Osteoblast (primary cell): ENCODE results near the gene CAPN15. TPM values are rescaled to one million over a fixed set of nuclear protein-coding genes. Genes with fewer than 3 reads are reported as not detected.
"Not testable (repeated sequence)": the region's sequence is repeated elsewhere in the genome, so short reads cannot be mapped to it uniquely, and the experiment has no call there.

ENCODE experiments used
- DNase-seq: peaks from one replicate; pipeline ENCODE4 v3.0.0; 2011; ENCODE audit warnings: low spot score, mixed read lengths; ENCODE audit not compliant: insufficient read length; ENCODE audit errors: missing footprints
- H2AFZ ChIP-seq: 2 replicates; pipeline ENCODE4 v1.6.0; 2011; ENCODE audit warnings: mild to moderate bottlenecking, low read length
- H3K27ac ChIP-seq: 2 replicates; pipeline ENCODE4 v1.5.1; 2011; ENCODE audit warnings: mild to moderate bottlenecking, low read depth, low read length, moderate library complexity
- H3K27me3 ChIP-seq: 2 replicates; pipeline ENCODE4 v1.6.0; 2012; ENCODE audit warnings: mild to moderate bottlenecking, control low read depth, inconsistent platforms, low read length, moderate library complexity; ENCODE audit not compliant: insufficient read depth
- H3K36me3 ChIP-seq: 2 replicates; pipeline ENCODE4 v1.5.1; 2011; ENCODE audit warnings: mild to moderate bottlenecking, low read length, control low read depth, moderate library complexity; ENCODE audit not compliant: insufficient read depth
- H3K4me1 ChIP-seq: 2 replicates; pipeline ENCODE4 v1.5.1; 2011; ENCODE audit warnings: mild to moderate bottlenecking, low read length, control low read depth, moderate library complexity; ENCODE audit not compliant: insufficient read depth
- H3K4me2 ChIP-seq: 2 replicates; pipeline ENCODE4 v1.6.0; 2011; ENCODE audit warnings: mild to moderate bottlenecking, low read length; ENCODE audit not compliant: insufficient read depth
- H3K4me3 ChIP-seq: fragments of 200-600 bp; sonication (generic); 3 replicates; pipeline ENCODE4 v1.5.1; 2012; ENCODE audit warnings: mild to moderate bottlenecking, low read length, inconsistent platforms; ENCODE audit not compliant: insufficient read depth
- H3K79me2 ChIP-seq: 2 replicates; pipeline ENCODE4 v1.6.0; 2012; ENCODE audit warnings: mild to moderate bottlenecking, low read length, control low read depth, inconsistent platforms; ENCODE audit not compliant: insufficient read depth
- H3K9me3 ChIP-seq: 2 replicates; pipeline ENCODE4 v1.5.1; 2011; ENCODE audit warnings: low read depth, low read length, control low read depth
- H4K20me1 ChIP-seq: 2 replicates; pipeline ENCODE4 v1.6.0; 2012; ENCODE audit warnings: mild to moderate bottlenecking, low read length, control low read depth; ENCODE audit not compliant: insufficient read depth
- CTCF ChIP-seq: IDR thresholded peaks from 2 replicates; pipeline ENCODE4 v1.5.1; 2011; ENCODE audit warnings: mild to moderate bottlenecking, low read depth, low read length, moderate library complexity; ENCODE audit errors: extremely low read depth
- total RNA-seq: library from RNA; depleted of rRNA; stranded (reverse); fragments of >200 nt; gene quantifications from 2 replicates; pipeline ENCODE4 v1.2.3, GENCODE V29; 2012

CAPN15 gene
- total RNA-seq, 1 donor, result 27.1 TPM

- Histone ChIP-seq H3K79me2 (peaks cover 68% of the 10 kb centered on the region), H3K27ac (no peak overlapping the region), H3K36me3 (peaks cover 4% of the 10 kb centered on the region), H3K4me3 (no peak overlapping the region), H3K9me3 (no peaks in the 10 kb centered on the region), H3K4me1 (no peaks in the 10 kb centered on the region), H4K20me1 (peaks cover 48% of the 10 kb centered on the region), H2AFZ (no peak overlapping the region), H3K4me2 (no peak overlapping the region), H3K27me3 (no peaks in the 10 kb centered on the region)
- DNase-seq, result peak; percentile 23
- TF ChIP-seq CTCF, result no peak
These were observed 69.2 kb downstream of the CAPN15 start for GRCh38 chr16:596736-597060.

GRCh38 chr16:597655-598054 lies 70.1 kb downstream of the CAPN15 start:
- not testable (repeated sequence) for H3K36me3 ChIP-seq, H3K9me3 ChIP-seq, H3K4me3 ChIP-seq, H3K4me2 ChIP-seq, H2AFZ ChIP-seq, H3K4me1 ChIP-seq, H3K27ac ChIP-seq, H3K27me3 ChIP-seq, DNase-seq
- Histone ChIP-seq H3K79me2 (peaks cover 60% of the 10 kb centered on the region), H4K20me1 (peaks cover 40% of the 10 kb centered on the region)

GRCh38 chr16:598823-599739 lies 71.6 kb downstream of the CAPN15 start:
- Histone ChIP-seq H3K9me3 (no peaks in the 10 kb centered on the region), H3K27me3 (no peaks in the 10 kb centered on the region), H3K4me1 (no peaks in the 10 kb centered on the region), H3K27ac (no peak overlapping the region), H2AFZ (no peak overlapping the region), H3K4me2 (no peak overlapping the region), H4K20me1 (peaks cover 37% of the 10 kb centered on the region), H3K36me3 (peaks cover 4% of the 10 kb centered on the region), H3K4me3 (no peak overlapping the region), H3K79me2 (peaks cover 53% of the 10 kb centered on the region)
- no peak for TF ChIP-seq CTCF
- peak; percentile 50 for DNase-seq

GRCh38 chr16:600781-601180 lies 73.3 kb downstream of the CAPN15 start:
- peak; percentile 91 for DNase-seq
- Histone ChIP-seq H3K27ac (no peak overlapping the region), H3K79me2 (peaks cover 57% of the 10 kb centered on the region), H3K27me3 (no peaks in the 10 kb centered on the region), H3K36me3 (peaks cover 4% of the 10 kb centered on the region), H3K4me2 (no peak overlapping the region), H4K20me1 (peaks cover 42% of the 10 kb centered on the region), H2AFZ (no peak overlapping the region), H3K9me3 (no peaks in the 10 kb centered on the region), H3K4me3 (no peak overlapping the region), H3K4me1 (no peaks in the 10 kb centered on the region)
- TF ChIP-seq CTCF, result peak; percentile 35
